ENCODE results near the gene DISP2. TPM values are rescaled to one million over a fixed set of nuclear protein-coding genes. Genes with fewer than 3 reads are reported as not detected.

DISP2 gene
- total RNA-seq, 1 donor from 2014 or later, result 0.76 TPM

GRCh38 chr15:40312370-40313158 is 45.5 kb upstream of the DISP2 start:
- Mint-ChIP-seq H3K27ac (no peak overlapping the region), H3K4me3 (no peak overlapping the region), H3K4me1 (peaks cover 24% of the 10 kb centered on the region), H3K36me3 (no peaks in the 10 kb centered on the region), H3K9me3 (no peaks in the 10 kb centered on the region), H3K27me3 (ENCODE audit: low read depth) (peaks cover 27% of the 10 kb centered on the region)
- DNase-seq (ENCODE audit: low spot score in 2 of 2, unreplicated experiment in 2 of 2), result no peak
- no peak for TF ChIP-seq CTCF (IDR thresholded peaks at IDR 0.05; ENCODE audit: unreplicated experiment)

GRCh38 chr15:40313531-40314398 is 44.3 kb upstream of the DISP2 start:
- H3K27me3 Mint-ChIP-seq (ENCODE audit: low read depth), result peaks cover 27% of the 10 kb centered on the region
- no peak overlapping the region for H3K27ac Mint-ChIP-seq
- H3K9me3 Mint-ChIP-seq, result no peaks in the 10 kb centered on the region
- DNase-seq (ENCODE audit: low spot score in 2 of 2, unreplicated experiment in 2 of 2), result no peak
- H3K4me3 Mint-ChIP-seq, result no peak overlapping the region
- peaks cover 21% of the 10 kb centered on the region for H3K4me1 Mint-ChIP-seq
- no peak for TF ChIP-seq CTCF (IDR thresholded peaks at IDR 0.05; ENCODE audit: unreplicated experiment)
- no peaks in the 10 kb centered on the region for H3K36me3 Mint-ChIP-seq

DNA sequence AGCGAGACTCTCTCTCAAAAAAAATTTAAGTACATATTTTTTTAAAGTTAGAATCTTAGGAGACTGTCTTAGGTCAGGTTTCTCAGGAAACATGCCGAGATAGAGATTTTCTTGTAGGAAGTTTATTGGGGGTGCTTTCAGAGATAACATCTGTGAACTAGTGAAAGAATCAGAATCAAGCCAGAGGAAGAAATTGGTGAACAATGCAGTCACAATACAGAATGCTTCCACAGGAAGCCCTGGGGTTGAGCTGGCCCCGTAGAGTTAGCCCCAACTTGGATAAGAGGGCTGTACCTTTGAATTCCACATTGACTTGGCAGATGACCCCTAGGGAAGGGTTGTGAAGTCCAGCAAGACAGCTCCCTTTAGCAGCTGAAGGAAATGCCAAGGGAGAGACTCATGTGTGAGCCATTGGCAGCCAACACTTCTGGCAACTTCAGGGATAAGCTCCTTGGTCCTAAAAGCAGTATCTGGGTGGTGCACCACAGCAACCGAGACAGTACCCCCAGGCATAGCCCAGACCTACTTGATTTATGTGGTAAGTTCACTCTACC is 43.2 kb upstream of the DISP2 start:
- no peak for TF ChIP-seq CTCF (IDR thresholded peaks at IDR 0.05; ENCODE audit: unreplicated experiment)
- Mint-ChIP-seq H3K4me1 (peaks cover 10% of the 10 kb centered on the region), H3K27ac (no peak overlapping the region), H3K9me3 (no peaks in the 10 kb centered on the region), H3K4me3 (no peak overlapping the region), H3K36me3 (no peaks in the 10 kb centered on the region), H3K27me3 (ENCODE audit: low read depth) (peaks cover 27% of the 10 kb centered on the region)
- DNase-seq (ENCODE audit: low spot score in 2 of 2, unreplicated experiment in 2 of 2), result no peak

DNA sequence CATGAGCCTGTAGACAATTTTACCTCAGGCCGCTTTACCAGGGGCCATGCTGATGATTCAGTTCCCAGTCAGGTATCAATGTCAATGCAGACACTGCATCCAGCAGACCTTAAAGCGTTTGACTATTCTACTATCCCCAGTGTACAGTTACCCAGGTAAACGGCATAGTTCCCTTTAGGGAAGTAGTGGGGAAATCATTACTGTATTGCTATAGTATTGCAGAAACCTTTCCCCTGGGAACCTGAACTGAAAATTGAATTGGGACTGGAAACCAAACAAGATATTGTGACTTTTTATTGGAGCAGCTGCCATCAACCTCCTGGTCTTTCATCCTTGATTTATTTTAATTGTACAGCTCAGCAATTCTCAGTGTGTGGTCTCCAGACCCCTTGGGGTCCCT is 41.1 kb upstream of the DISP2 start:
- no peak for DNase-seq (ENCODE audit: low spot score in 2 of 2, unreplicated experiment in 2 of 2)
- no peak for TF ChIP-seq CTCF (IDR thresholded peaks at IDR 0.05; ENCODE audit: unreplicated experiment)
- H3K4me1 Mint-ChIP-seq, result peaks cover 17% of the 10 kb centered on the region
- peaks cover 20% of the 10 kb centered on the region for H3K27me3 Mint-ChIP-seq (ENCODE audit: low read depth)
- no peak overlapping the region for H3K4me3 Mint-ChIP-seq
- no peak overlapping the region for H3K27ac Mint-ChIP-seq
- no peaks in the 10 kb centered on the region for H3K9me3 Mint-ChIP-seq
- no peaks in the 10 kb centered on the region for H3K36me3 Mint-ChIP-seq

GRCh38 chr15:40317580-40317979 is 40.4 kb upstream of the DISP2 start:
- H3K36me3 Mint-ChIP-seq, result no peaks in the 10 kb centered on the region
- H3K4me1 Mint-ChIP-seq, result peaks cover 24% of the 10 kb centered on the region
- H3K27ac Mint-ChIP-seq, result no peak overlapping the region
- H3K27me3 Mint-ChIP-seq (ENCODE audit: low read depth), result peaks cover 14% of the 10 kb centered on the region
- H3K4me3 Mint-ChIP-seq, result no peak overlapping the region
- H3K9me3 Mint-ChIP-seq, result no peaks in the 10 kb centered on the region
- no peak for TF ChIP-seq CTCF (IDR thresholded peaks at IDR 0.05; ENCODE audit: unreplicated experiment)
- no peak for DNase-seq (ENCODE audit: low spot score in 2 of 2, unreplicated experiment in 2 of 2)
